GM12878 (cell line): Measurements from ENCODE around the gene SPINDOC. TPM values are rescaled to one million over a fixed set of nuclear protein-coding genes. Genes with fewer than 3 reads are reported as not detected.

Experiments used
- ATAC-seq: fragments of 200-7000 bp; cut with Tn5 transposase; 3 replicates; pipeline ENCODE4 v1.9.1; 2020; ENCODE audit warnings: mild to moderate bottlenecking, moderate library complexity
- BruUV-seq: library from RNA; stranded (reverse); fragments of 400-500 nt; replicated peaks from 2 replicates; lab custom pipeline; 2021; lab: Mats Ljungman, UMichigan
- CTCF ChIA-PET: fragments of 300-600 bp; sonication (Branson Sonifier 250); formaldehyde crosslinking; extraction: SDS; loops from one replicate; lab custom pipeline; 2021; ENCODE audit warnings: inconsistent platforms; lab: Yijun Ruan, JAX
- POLR2A ChIA-PET: fragments of 350-600 bp; formaldehyde crosslinking; extraction: SDS; loops from one replicate; lab custom pipeline; 2021; ENCODE audit warnings: inconsistent platforms; lab: Charles Lee
- RAD21 ChIA-PET: fragments of 300-600 bp; sonication (Branson Sonifier 250); formaldehyde crosslinking; loops from one replicate; lab custom pipeline; 2023; ENCODE audit warnings: antibody characterized with exemption; ENCODE audit not compliant: unreplicated experiment; lab: Charles Lee
- SMC1A ChIA-PET: fragments of 300-600 bp; sonication (Branson Sonifier 250); formaldehyde crosslinking; loops from one replicate; lab custom pipeline; 2023; ENCODE audit not compliant: unreplicated experiment, uncharacterized antibody; lab: Charles Lee
- DNase-seq: peaks from one replicate; pipeline ENCODE4 v3.0.0-alpha.2; 2011; ENCODE audit warnings: low read depth, low spot score
- FAIRE-seq: peaks from 3 replicates; lab custom pipeline; 2011; peaks lifted over from hg19 to GRCh38; lab: Jason Lieb, UNC
- H2AFZ ChIP-seq: 2 replicates; pipeline ENCODE4 v1.6.0; 2011; ENCODE audit warnings: low read depth, low read length, control low read depth; ENCODE audit not compliant: control insufficient read depth
- H3K27ac ChIP-seq: 2 replicates; pipeline ENCODE4 v1.5.1; 2011; ENCODE audit warnings: control low read depth; ENCODE audit not compliant: control insufficient read depth, insufficient read depth
- H3K27me3 ChIP-seq, 2 experiments: replicated peaks in 1 of 2; 2 replicates each; pipeline versions ENCODE4 v1.6.0 to v1.6.1; 2011; ENCODE audit warnings: low read length in 1 of 2; ENCODE audit not compliant: control insufficient read depth in 2 of 2, insufficient read depth in 2 of 2
- H3K36me3 ChIP-seq, 2 experiments: 2 replicates each; pipeline ENCODE4 v1.5.1; 2011; ENCODE audit warnings: low read length in 1 of 2; ENCODE audit not compliant: control insufficient read depth in 2 of 2, insufficient read depth in 2 of 2
- H3K4me1 ChIP-seq: 2 replicates; pipeline ENCODE4 v1.6.1; 2011; ENCODE audit warnings: mild to moderate bottlenecking, low read length, moderate library complexity, mixed read lengths; ENCODE audit not compliant: control insufficient read depth, insufficient read depth
- H3K4me2 ChIP-seq: 2 replicates; pipeline ENCODE4 v1.6.0; 2011; ENCODE audit warnings: control low read depth; ENCODE audit not compliant: control insufficient read depth, insufficient read depth
- H3K4me3 ChIP-seq: fragments of 200-600 bp; sonication (generic); 2 replicates; pipeline ENCODE4 v1.5.1; 2016
- H3K79me2 ChIP-seq: 2 replicates; pipeline ENCODE4 v1.6.0; 2011; ENCODE audit warnings: low read length; ENCODE audit not compliant: control insufficient read depth, insufficient read depth
- H3K9ac ChIP-seq: 2 replicates; pipeline ENCODE4 v1.8.0; 2011; ENCODE audit warnings: low read length, control low read depth, mixed read lengths; ENCODE audit not compliant: control insufficient read depth, insufficient read depth
- H3K9me3 ChIP-seq: replicated peaks from 3 replicates; pipeline ENCODE4 v1.5.1; 2011; ENCODE audit warnings: mild to moderate bottlenecking, low read length; ENCODE audit not compliant: control insufficient read depth, insufficient read depth
- H4K20me1 ChIP-seq: 2 replicates; pipeline ENCODE4 v1.6.0; 2011; ENCODE audit not compliant: control insufficient read depth, insufficient read depth
- DPF2 ChIP-seq: fragments of 450-650 bp; IDR thresholded peaks from 2 replicates; pipeline ENCODE4 v1.6.1; 2017; ENCODE audit warnings: mild to moderate bottlenecking
- EZH2 ChIP-seq: IDR thresholded peaks from 2 replicates; pipeline ENCODE4 v1.6.1; 2012; ENCODE audit warnings: low read depth, mild to moderate bottlenecking, control low read depth, inconsistent platforms, low read length, borderline replicate concordance; ENCODE audit not compliant: control insufficient read depth
- FOS ChIP-seq: IDR thresholded peaks from 3 replicates; pipeline ENCODE4 v1.6.1; 2011; ENCODE audit warnings: borderline replicate concordance; ENCODE audit not compliant: insufficient read length; ENCODE audit errors: extremely low read depth
- FOXK2 ChIP-seq: fragments of 450-650 bp; IDR thresholded peaks from 2 replicates; pipeline ENCODE4 v1.6.1; 2017; ENCODE audit warnings: mild to moderate bottlenecking, moderate library complexity
- MEF2A ChIP-seq: IDR thresholded peaks from 2 replicates; pipeline ENCODE4 v1.6.1; 2011; ENCODE audit warnings: low read depth, mild to moderate bottlenecking, low read length, moderate library complexity; ENCODE audit not compliant: insufficient read depth
- SMARCA5 ChIP-seq: fragments of 450-650 bp; IDR thresholded peaks from 2 replicates; pipeline ENCODE4 v1.6.1; 2017; ENCODE audit warnings: mild to moderate bottlenecking
- SMC3 ChIP-seq: IDR thresholded peaks from 2 replicates; pipeline ENCODE4 v1.6.1; 2011; ENCODE audit warnings: low read length, improper control_type of control experiment, borderline replicate concordance
- WGBS: methylation state at CpG from one replicate; pipeline ENCODE4 v1.1.6; 2016; ENCODE audit warnings: low lambda C conversion rate; ENCODE audit not compliant: insufficient replicate concordance, insufficient coverage; ENCODE audit errors: missing lambda C conversion rate; 5-methylcytosine and 5-hydroxymethylcytosine counted together
- in situ Hi-C: fragments of 300-500 bp; cut with MboI; formaldehyde crosslinking; loops from 9 replicates; pipeline ENCODE4 v1.14.3; 2018; ENCODE audit warnings: mixed read lengths
- intact Hi-C: fragments of 100-400 bp; cut with micrococcal nuclease; formaldehyde crosslinking; loops from one replicate; pipeline ENCODE4 v1.14.2; 2022; ENCODE audit not compliant: unreplicated experiment
- polyA plus RNA-seq, 11 experiments: library from polyadenylated mRNA; depleted of rRNA in 4 of 11; unstranded in 6 of 11; stranded (reverse) in 5 of 11; fragments of >200 nt; fragmentation: Nextera tagmentation in 4 of 11; fragmentation: Illumina TruSeq in 1 of 11; extraction: Ambion mirVana in 4 of 11; extraction: Trizol in 1 of 11; gene quantifications; 1 replicate in 1 of 11; 2 replicates in 10 of 11; pipeline versions ENCODE4 v1.2.1 to v1.2.3, GENCODE V29; 2011 to 2016; ENCODE audit warnings: inconsistent platforms in 2 of 11, missing spikeins in 2 of 11, low read depth in 1 of 11
- total RNA-seq, 4 experiments: library from RNA; depleted of rRNA in 3 of 4; stranded (reverse); fragments of >200 nt in 3 of 4; fragmentation: Illumina TruSeq in 1 of 4; extraction: Trizol in 1 of 4; gene quantifications; 2 replicates each; pipeline versions ENCODE4 v1.2.1 to v1.2.3, GENCODE V29; 2013 to 2021
- TF ChIP-seq, protein P1 (sequence below): fragments of 450-650 bp; IDR thresholded peaks from 2 replicates; pipeline ENCODE4 v1.6.1; 2016; ENCODE audit warnings: mild to moderate bottlenecking, moderate library complexity, borderline replicate concordance
- TF ChIP-seq, protein P2 (sequence below): fragments of 150-350 bp; IDR thresholded peaks from 2 replicates; pipeline ENCODE4 v1.6.1; 2016; ENCODE audit warnings: low read depth, low read length

SPINDOC gene
- total and polyA plus RNA-seq, 10 of the 15 experiments (the other 5 are each of a cell fraction or from before 2014, with no cell fraction given) = 0.88 to 38.2 (median 16.9) TPM

DNA sequence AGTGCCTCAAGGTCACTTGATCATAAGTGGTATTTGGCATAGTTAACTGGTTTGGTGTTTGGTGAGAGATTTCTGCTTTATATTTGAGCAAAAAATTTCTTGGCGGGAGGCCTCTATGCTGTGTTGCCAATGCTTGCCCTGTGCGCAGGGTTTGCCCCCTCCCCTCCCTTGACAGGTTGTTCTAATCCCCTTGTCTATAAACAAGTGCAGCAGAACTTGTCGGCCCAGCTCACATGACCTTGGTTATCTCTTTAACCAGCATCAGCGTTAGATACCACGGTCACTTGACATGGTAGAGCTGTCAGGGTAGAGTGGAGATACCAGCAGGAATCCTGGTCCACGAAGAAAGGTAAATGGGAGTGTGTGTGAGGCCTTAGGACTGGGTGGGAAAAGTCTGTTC, 61.3 kb downstream of the SPINDOC start:
- Histone ChIP-seq H3K79me2 (peaks cover 57% of the 10 kb centered on the region), H3K36me3 (peaks cover 10 to 16% of the 10 kb centered on the region in 2 experiments), H3K27me3 (no peaks in the 10 kb centered on the region), H3K9me3 (no peaks in the 10 kb centered on the region), H3K4me1 (peaks cover 27% of the 10 kb centered on the region), H2AFZ (no peak overlapping the region), H3K9ac (no peak overlapping the region), H4K20me1 (peaks cover 4% of the 10 kb centered on the region), H3K4me2 (no peak overlapping the region), H3K27ac (no peak overlapping the region), H3K4me3 (no peak overlapping the region)
- in situ Hi-C loops (no loop called here), intact Hi-C loops (no loop called here)
- SMC1A ChIA-PET = no interaction called here
- no peak for FAIRE-seq
- POLR2A ChIA-PET = interaction anchor here (0.6 to 0.7 kb wide), 2 partner anchors 8 to 9 kb away, joined by 3 to 5 read pairs; no protein-coding TSS in a partner anchor
- RAD21 ChIA-PET = interaction anchor here (3.5 kb wide), 1 partner anchor 36 kb away, joined by 52 read pairs; the partner anchor contains the start of gene MARK2
- ATAC-seq = no peak
- no peak for DNase-seq
- TF ChIP-seq, protein P1, sequence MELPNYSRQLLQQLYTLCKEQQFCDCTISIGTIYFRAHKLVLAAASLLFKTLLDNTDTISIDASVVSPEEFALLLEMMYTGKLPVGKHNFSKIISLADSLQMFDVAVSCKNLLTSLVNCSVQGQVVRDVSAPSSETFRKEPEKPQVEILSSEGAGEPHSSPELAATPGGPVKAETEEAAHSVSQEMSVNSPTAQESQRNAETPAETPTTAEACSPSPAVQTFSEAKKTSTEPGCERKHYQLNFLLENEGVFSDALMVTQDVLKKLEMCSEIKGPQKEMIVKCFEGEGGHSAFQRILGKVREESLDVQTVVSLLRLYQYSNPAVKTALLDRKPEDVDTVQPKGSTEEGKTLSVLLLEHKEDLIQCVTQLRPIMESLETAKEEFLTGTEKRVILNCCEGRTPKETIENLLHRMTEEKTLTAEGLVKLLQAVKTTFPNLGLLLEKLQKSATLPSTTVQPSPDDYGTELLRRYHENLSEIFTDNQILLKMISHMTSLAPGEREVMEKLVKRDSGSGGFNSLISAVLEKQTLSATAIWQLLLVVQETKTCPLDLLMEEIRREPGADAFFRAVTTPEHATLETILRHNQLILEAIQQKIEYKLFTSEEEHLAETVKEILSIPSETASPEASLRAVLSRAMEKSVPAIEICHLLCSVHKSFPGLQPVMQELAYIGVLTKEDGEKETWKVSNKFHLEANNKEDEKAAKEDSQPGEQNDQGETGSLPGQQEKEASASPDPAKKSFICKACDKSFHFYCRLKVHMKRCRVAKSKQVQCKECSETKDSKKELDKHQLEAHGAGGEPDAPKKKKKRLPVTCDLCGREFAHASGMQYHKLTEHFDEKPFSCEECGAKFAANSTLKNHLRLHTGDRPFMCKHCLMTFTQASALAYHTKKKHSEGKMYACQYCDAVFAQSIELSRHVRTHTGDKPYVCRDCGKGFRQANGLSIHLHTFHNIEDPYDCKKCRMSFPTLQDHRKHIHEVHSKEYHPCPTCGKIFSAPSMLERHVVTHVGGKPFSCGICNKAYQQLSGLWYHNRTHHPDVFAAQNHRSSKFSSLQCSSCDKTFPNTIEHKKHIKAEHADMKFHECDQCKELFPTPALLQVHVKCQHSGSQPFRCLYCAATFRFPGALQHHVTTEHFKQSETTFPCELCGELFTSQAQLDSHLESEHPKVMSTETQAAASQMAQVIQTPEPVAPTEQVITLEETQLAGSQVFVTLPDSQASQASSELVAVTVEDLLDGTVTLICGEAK = no peak
- TF ChIP-seq SMC3 (no peak), SMARCA5 (no peak), FOXK2 (no peak), EZH2 (no peak), DPF2 (no peak), MEF2A (no peak), FOS (no peak)
- TF ChIP-seq, protein P2, sequence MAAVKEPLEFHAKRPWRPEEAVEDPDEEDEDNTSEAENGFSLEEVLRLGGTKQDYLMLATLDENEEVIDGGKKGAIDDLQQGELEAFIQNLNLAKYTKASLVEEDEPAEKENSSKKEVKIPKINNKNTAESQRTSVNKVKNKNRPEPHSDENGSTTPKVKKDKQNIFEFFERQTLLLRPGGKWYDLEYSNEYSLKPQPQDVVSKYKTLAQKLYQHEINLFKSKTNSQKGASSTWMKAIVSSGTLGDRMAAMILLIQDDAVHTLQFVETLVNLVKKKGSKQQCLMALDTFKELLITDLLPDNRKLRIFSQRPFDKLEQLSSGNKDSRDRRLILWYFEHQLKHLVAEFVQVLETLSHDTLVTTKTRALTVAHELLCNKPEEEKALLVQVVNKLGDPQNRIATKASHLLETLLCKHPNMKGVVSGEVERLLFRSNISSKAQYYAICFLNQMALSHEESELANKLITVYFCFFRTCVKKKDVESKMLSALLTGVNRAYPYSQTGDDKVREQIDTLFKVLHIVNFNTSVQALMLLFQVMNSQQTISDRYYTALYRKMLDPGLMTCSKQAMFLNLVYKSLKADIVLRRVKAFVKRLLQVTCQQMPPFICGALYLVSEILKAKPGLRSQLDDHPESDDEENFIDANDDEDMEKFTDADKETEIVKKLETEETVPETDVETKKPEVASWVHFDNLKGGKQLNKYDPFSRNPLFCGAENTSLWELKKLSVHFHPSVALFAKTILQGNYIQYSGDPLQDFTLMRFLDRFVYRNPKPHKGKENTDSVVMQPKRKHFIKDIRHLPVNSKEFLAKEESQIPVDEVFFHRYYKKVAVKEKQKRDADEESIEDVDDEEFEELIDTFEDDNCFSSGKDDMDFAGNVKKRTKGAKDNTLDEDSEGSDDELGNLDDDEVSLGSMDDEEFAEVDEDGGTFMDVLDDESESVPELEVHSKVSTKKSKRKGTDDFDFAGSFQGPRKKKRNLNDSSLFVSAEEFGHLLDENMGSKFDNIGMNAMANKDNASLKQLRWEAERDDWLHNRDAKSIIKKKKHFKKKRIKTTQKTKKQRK = no peak
- no TSS peak for BruUV-seq
- WGBS = 96% methylated on average over 6 of the region's 6 CpGs
- CTCF ChIA-PET = interaction anchor here (0.5 to 2.8 kb wide), 4 partner anchors 16 to 37 kb away, joined by 3 to 60 read pairs (median 6); partner anchors contain the start of gene MARK2
